Kidney capillary endothelial cell (primary cell): ENCODE results near the gene GHITM.
"Not testable (repeated sequence)": the region's sequence is repeated elsewhere in the genome, so short reads cannot be mapped to it uniquely, and the experiment has no call there.

ENCODE experiments used
- DNase-seq: peaks from one replicate; pipeline ENCODE4 v3.0.0-alpha.2; 2018; ENCODE audit warnings: low spot score

The GHITM gene

DNA sequence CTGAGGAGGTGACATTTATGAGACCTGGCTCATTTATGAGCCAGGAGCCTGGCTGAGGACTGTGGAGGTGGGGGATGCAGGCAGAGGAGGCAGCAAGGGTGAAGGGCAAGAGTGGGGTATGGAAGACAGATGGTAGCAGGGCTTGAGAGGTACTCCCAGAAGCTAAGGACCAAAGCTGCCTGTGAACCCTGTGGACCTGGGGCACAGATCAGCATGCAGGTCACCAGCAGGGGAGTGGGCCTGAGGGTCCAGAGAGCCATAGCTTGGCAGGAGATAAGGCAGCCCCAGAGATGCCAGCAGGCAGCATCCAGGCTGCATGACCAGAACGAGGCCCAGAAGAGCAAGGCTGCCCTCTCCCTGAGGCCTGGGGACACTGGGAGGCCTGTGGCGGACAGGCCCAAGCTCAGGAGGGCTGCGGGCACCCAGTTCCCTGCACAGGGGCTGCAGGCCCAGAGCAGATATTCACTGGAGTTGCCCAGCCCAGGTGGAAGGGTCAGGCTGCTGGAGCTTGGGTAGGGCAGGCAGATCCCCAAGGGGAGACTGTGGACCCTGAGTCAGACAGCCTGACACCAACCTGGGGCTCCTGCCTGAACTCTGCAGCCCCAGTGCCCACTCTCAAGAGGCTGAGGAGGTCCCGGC, 37.6 kb downstream of the GHITM start:
- no peak for DNase-seq

DNA sequence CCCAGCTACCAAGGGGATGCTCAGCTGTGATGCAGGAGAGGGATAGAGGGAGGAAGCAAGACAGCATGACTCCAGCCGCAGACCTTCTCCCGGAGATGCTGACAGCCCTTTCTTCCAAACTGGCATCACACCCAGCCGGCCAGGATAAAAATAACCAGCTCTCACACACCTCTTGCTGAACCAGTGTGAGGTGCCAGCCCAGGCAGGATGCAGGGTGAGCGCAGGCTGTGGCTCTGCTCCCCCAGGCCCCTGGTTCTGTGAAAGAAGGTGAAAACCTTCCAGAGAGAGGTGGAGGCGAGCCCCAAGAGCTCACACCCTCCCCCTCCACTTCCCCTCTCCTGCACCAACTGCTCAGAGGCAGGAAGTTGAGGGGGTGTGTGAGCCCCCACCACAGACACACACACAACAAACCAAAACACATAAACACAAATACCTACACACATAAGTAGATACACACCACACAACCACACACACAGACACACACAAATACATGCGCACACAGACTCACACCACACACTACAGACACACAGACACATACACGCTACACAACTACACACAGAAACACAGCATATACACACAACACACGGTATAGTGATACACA, 38.3 kb downstream of the GHITM start:
- DNase-seq = no peak

DNA sequence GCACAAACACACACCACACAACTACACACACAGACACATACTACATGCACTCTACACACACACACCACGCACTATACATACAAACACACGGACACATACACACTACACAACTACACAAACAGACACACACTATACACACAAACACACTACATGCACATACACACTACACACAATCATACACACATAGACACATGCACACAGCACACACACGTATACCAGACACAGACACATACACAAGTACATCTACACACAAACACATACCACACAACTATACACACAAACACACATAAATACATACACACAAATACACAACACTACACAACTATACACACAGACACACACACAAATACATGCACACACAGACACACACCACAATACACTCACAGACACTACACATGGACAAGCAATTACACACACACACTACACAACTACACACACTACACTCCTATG, 38.9 kb downstream of the GHITM start:
- no peak for DNase-seq

DNA sequence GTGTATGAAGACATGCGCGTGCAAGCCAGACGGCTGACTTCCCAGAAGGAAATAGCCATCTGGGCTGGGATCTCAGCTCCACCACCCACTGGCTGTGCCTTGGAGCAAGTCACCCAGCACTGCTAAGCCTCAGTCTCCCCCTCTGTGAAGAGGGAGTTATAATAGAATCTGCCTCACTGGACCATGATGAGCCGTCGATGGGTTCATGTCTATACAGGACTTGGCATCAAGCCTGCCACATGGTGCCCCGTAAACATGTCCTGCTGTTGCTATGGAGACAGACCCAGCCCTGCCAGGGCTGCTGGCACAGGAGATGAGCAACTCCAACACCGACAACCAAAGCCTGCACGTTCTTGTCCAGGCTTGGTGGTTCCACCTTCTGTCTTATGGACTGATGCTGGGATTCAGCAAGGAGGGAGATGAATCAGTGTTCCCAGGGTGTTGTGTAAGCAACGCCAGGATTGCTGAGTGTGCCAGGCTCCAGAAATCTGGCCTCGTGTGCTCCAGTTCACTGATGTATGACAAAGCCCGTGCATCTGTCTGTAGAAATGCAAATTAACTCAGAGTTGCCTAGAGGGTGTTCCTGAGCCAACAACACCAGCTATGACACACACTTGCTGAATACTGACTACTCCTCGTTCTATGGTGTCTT, 39.9 kb downstream of the GHITM start:
- DNase-seq = no peak

DNA sequence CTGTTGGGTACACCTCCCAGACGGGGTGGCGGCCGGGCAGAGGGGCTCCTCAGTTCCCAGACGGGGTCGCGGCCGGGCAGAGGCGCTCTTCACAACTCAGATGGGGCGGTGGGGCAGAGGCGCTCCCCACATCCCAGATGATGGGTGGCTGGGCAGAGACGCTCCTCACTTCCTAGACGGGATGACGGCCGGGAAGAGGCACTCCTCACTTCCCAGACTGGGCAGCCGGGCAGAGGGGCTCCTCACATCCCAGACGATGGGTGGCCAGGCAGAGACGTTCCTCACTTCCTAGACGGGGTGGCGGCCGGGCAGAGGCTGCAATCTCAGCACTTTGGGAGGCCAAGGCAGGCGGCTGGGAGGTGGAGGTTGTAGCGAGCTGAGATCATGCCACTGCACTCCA, 41.1 kb downstream of the GHITM start:
- not testable (repeated sequence) for DNase-seq

GRCh38 chr10:84181631-84182030, 42.3 kb downstream of the GHITM start:
- DNase-seq = no peak

GRCh38 chr10:84184517-84184916, 45.2 kb downstream of the GHITM start:
- no peak for DNase-seq

GRCh38 chr10:84185526-84186175, 46.3 kb downstream of the GHITM start:
- DNase-seq = no peak

GRCh38 chr10:84188815-84189214, 49.5 kb downstream of the GHITM start:
- no peak for DNase-seq

- DNase-seq = no peak
Observed at GRCh38 chr10:84190621-84191020, 51.3 kb downstream of the GHITM start.

DNA sequence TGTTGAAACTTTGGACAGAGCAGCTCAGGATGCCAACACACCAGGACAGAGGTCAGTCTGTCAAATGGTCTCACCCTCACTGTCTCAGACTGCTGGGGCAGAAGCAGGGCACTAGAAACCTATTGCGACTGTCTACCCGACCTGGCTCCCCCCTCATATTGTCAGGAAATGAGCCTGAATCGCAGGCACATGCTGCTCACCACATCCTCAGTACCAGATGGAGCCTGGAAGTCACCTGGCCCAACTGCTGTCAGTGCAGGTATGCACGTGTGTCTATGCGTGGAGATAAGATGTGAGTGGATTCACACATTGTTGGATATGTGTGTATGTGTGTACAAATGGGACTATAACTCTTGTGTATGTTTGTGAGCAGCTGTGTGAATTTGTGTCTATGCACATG, 51.8 kb downstream of the GHITM start:
- no peak for DNase-seq

GRCh38 chr10:84193327-84193726, 54.0 kb downstream of the GHITM start:
- no peak for DNase-seq

DNA sequence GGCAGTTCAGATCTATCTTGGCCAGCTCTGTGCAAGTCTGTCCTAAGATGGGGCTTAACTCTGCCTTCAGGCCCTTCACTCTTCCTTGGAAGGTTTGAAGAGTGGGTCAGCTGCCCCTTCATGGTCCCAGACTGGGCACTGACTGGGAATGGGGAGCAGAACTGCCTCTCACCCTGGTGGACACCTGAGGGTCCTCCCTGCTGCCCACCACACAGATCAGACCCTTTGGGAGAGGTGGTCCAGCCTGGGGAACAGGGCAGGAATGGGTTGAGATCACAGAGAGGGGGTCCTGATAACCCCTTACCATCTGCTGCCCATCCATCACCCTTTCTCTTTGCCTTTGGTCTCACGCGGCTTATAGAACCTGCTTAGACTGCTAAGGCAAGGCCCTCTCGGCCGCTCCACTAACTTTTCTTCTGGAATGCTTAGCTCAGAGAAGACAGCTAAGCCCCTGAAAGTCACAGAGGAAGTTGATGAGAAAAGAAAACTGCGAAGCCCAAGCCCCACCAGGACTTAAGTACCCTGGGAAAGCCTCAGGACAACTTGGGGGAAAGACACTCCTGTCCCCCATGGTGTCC, 54.6 kb downstream of the GHITM start:
- DNase-seq = no peak

DNA sequence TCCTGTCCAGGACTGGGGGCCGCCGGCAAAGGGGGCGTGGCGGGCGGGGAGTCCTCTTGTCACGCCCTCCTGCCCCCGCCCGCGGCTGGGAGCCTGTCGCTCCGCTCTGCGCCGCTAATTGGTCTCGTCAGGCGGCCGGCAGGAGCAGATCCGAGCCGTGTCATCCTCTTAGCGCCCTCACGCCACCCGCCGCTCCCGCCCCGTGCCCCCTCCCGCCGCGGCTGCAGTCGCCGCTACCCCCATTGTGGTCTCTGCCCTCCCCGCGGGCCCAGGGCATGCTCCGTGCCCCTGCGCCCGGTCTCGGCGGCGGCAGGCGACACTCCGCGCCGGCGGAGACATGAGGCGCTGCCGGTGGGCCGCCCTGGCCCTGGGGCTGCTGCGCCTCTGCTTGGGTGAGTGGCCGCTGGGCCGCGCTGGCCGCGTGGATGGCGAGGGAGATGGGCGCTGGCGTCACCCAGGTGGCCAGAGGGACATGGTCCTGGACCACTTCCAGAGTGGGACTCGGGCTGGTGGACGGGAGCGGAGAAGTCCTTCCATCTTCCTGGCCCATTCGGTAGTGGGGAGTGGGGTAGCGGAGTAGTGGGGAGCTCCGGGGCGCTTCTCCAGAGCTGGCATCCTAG, 55.2 kb downstream of the GHITM start, which contains the start of gene CDHR1:
Gene CDHR1 (plus strand): TSS at position 114 of the 620 bp plus-strand sequence. CDS start 224 bp downstream, at position 338.
- DNase-seq = no peak

GRCh38 chr10:84195044-84195830, 55.9 kb downstream of the GHITM start:
- DNase-seq = no peak

- no peak for DNase-seq
Observed at GRCh38 chr10:84196083-84196482, 56.8 kb downstream of the GHITM start.

- no peak for DNase-seq
Observed at GRCh38 chr10:84196941-84197340, 57.6 kb downstream of the GHITM start.

DNA sequence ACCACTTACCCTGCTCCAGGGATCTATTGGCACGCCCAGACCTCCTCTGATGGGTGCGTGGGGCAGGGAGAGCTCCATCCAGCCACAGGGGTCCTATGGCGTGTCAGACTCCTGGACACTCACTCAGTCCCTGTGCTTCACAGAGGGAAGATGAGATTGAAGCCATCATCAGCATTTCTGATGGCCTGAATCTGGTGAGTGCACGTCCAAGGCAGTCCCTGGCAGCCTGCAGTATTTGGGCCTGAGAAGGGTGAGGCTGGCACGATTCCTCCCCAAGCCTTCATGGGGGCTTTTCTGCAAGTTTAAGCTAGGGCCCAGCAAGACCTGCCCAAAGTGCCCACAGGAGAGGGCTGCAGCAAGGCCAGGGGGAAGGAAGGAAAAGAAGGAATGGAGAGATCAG, 58.3 kb downstream of the GHITM start:
- DNase-seq = no peak

DNA sequence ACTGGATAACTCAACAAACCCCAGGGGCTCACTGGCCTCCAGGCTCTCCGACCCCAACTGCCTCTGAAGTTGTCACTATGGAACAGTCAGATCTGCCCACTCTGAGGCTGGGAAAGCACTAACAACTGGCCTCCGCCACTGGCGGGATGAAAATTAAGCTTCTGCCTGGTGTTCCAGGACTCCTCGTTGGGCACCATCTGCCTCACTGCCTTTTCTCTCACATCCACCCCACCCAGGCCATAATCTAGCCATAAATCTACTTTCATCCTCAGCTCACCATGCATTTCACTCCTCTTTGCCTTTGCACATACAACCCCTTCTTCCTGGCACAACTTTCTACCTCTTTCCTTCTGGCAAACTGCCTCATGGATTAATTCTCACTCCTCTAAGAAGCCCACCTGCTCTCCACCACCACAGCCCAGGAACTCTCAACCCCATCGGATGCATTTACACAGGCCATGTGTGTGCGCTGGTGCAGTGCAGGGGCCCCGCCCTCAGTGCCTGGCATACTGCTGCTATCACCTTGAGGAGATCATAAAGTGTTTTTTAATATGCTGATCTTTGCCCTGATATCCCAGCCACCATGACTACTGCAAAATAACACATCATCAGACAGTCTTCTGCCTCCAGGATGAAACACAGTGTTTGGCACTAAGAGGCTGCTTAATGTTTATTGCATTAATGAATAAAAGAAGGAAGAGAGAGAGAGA, 59.1 kb downstream of the GHITM start:
- no peak for DNase-seq

DNA sequence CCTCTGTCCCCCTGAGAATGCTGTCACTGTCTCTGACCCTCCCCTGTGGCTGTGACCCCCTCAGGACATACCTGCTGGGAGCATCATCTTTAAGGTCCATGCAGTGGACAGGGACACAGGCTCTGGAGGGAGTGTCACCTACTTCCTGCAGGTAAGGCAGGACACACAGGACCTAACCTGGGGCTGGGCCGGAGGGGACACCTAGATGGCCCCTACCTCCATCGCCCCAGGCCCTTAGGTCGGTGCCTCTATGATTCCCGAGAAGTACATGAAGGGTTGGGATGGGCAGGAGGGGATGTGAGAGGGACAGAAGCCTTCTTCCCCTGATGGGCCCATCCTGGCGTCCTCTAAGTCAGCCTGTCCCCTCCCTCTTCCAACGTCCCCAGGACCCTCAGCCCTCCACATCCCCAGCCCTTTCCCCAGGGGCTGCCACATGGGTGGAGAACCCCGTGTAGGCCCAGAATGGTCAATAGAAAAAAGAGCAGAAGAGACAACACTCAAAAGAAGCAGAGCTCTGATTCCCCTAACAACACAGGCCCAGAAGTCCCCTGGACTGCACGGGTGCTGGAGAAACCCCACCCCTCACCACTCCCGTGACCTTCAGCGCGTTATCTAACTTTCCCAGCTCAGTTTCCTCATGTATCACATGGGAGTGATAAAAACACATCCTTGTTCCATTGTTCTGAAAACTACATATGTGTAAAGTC, 61.4 kb downstream of the GHITM start:
- no peak for DNase-seq
